Neural progenitor cell (in vitro differentiated cells): ENCODE measurements around the gene EXOC6B.

Experiments
- EZH2phosphoT487 ChIP-seq: fragments of 200-600 bp; sonication (generic); IDR thresholded peaks from 2 replicates; pipeline ENCODE4 v1.6.1; 2017; ENCODE audit warnings: antibody characterized with exemption
- TF ChIP-seq, protein P1 (sequence below): fragments of 200-600 bp; sonication (generic); IDR thresholded peaks from 2 replicates; pipeline ENCODE4 v1.5.1; 2017; ENCODE audit warnings: antibody characterized with exemption, mild to moderate bottlenecking

DNA sequence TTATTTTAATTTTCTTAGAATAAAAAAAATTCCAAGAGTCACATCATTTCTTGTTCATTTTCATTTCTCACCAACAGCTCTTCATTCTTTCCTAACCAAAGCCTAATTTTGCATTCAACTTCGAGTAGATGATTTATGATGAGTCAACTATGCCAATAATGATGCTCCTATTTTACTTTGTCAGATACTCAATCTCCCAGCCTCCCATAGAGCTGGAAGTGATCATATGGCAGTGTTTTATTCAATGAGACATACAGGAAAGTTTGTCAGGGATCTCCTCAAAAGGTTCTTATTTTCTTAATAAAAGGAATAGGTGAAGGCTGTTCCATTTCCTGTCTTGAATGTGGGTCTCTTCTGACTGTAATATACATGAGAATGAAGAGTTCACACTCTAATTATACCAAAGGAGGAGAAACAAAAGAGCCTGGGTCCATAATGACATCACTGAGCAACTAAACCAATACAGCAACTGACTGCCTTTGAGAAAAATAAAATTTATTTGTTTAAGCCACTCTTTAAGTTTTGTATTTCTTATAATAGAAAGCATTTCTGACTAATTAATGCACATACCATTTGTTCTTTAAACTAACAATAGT is 447.0 kb downstream of the EXOC6B start:
- TF ChIP-seq EZH2phosphoT487: no peak
- TF ChIP-seq, protein P1, sequence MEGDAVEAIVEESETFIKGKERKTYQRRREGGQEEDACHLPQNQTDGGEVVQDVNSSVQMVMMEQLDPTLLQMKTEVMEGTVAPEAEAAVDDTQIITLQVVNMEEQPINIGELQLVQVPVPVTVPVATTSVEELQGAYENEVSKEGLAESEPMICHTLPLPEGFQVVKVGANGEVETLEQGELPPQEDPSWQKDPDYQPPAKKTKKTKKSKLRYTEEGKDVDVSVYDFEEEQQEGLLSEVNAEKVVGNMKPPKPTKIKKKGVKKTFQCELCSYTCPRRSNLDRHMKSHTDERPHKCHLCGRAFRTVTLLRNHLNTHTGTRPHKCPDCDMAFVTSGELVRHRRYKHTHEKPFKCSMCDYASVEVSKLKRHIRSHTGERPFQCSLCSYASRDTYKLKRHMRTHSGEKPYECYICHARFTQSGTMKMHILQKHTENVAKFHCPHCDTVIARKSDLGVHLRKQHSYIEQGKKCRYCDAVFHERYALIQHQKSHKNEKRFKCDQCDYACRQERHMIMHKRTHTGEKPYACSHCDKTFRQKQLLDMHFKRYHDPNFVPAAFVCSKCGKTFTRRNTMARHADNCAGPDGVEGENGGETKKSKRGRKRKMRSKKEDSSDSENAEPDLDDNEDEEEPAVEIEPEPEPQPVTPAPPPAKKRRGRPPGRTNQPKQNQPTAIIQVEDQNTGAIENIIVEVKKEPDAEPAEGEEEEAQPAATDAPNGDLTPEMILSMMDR: no peak
